Effector CD8-positive, alpha-beta T cell (primary cell): ENCODE results near the gene TMEM18.
"Not testable (repeated sequence)": the region's sequence is repeated elsewhere in the genome, so short reads cannot be mapped to it uniquely, and the experiment has no call there.

Experiments used
- DNase-seq: peaks from one replicate; lab custom pipeline; 2025; lab: John Stamatoyannopoulos, UW

TMEM18 gene

DNA sequence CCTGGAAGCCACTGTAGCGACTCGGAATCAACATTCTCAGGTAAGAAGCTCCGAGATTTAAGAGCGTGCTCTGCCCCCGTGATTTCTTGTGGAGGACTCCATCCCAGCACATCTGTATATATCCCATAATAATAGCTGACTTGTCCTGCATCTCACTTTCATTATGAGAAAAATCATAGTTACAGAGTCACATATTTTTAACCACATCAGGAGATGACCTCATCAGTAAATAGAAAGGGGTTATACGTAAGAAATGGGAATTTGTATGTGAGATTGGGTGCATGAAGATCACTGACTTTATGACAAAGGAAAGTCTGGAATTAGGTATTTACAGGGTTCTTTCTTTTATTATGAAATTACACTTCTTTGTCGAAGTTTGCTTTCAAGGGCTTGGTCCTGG is 16.4 kb upstream of the TMEM18 start:
- DNase-seq = no peak

DNA sequence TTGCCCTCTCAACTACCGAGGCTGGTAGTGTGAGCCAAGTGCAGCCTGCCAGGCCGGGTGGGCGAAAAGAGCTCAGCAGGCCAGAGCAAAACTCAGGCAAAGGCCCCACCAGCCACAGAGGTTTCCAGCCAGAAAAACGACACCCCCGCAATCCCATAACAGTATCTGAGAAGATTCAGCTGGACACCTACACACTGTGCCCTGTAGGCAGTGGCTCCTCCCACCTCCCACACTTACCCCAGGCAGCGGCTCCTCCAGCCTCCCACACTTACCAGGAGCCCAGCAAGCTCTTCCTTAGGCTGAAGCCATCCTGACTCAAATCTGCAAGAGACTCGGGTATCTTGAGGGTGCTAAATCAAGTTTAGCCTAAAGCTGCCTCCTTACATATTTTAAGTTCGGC is 15.6 kb upstream of the TMEM18 start:
- DNase-seq = no peak

DNA sequence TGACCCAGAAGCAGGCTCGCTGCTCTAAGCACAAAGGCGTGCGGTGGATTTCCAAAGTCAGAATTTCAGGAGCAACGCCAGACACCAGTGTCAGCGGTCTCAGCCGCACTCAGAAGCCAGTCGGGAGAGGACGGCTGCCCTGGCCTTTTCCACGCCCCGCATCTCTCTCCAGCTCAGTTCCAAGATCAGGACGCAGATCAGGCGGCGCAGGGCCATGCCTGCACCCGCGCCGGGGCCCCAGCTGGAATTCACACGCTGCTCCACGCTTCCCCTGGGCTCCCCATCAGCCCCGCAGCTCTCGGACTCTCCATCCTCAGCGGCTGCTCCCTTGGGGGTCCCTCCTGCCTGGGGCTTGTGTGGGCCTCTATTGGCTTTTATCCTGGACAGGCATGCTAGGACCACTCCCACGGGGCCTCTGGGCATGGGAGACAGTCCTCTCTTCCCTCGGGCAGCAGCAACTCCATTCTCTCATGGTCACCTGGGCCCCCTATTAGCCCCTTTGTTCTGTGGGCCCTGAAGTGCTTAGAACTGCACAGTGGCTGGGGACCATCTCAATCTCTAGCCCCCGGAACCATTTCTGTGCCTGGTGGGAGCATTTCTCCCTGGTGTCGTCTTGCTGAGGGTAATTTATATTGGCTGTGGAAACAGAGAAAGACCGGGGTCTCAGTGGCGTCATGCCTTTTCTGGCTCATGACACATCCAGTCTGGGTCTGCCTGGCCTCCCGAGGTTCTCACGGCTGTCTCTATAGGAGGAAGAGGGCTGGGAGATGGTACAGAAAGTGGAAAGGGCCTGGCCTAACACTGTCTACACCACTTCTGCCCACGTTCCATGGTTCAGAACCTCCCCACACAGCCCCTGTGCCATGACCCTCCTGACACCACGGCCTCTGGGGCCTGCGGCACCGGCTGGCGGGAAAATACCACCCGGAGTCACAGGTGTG is 14.9 kb upstream of the TMEM18 start:
- DNase-seq = no peak

DNA sequence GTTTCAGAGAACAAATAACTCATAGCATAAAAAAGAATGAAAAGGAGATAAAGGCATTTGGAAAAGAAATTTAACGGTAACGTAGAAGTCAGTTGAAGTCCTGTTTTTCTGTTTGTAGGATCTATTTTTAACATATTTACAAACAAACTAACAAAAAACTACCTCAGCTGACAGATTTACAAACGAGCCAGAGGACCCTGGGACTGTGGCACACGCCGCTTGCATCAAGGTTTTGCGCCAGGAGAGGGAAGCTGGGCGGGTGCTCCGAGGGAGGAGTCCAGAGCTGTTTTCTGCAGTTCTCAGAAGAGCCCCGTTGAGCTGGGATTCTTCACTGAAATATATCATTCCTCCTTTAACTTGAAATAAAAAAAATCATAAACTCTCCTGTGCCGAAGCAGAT is 13.6 kb upstream of the TMEM18 start:
- DNase-seq = no peak

GRCh38 chr2:689877-690510 is 12.8 kb upstream of the TMEM18 start:
- no peak for DNase-seq

DNA sequence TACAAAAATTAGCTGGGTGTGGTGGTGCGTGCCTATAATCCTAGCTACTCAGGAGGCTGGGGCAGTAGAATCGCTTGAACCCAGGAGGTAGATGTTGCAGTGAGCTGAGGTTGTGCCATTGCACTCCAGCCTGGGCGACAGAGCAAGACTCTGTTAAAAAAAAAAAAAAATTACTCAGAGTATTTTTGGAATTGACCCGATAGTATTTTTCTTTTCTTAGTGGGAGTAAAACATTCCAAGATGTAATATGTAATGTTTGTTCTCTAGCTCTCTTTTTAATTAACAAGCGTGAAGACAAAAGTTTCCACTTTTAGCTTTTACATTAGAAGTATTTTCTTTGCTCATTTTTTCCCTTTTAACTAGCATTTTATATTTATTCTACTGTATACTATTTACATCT is 12.0 kb upstream of the TMEM18 start:
- DNase-seq = no peak

DNA sequence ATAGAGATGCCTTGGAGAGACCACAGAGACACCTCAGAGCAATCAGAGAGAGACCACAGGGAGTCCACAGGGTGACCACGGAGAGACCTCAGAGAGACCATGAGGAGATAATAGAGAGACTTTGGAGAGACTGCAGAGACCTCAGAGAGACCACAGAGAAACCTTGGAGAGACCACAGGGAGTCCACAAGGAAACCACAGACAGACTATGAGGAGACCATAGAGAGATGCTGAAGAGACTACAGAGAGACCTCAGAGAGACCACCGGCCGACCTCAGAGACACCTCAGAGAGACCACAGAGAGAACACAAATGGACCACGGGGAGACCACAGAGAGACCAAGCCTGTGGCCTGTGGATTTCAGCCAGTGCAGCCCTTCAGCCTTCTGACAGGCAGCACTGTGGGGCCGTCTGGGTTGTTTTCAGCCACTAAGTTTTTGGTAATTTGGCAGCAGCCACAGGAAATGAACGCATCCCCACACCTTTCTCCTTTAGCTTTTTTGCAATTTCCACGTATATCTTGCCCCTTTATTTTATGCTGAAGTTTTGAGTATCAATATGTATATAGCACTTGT is 11.4 kb upstream of the TMEM18 start:
- no peak for DNase-seq

DNA sequence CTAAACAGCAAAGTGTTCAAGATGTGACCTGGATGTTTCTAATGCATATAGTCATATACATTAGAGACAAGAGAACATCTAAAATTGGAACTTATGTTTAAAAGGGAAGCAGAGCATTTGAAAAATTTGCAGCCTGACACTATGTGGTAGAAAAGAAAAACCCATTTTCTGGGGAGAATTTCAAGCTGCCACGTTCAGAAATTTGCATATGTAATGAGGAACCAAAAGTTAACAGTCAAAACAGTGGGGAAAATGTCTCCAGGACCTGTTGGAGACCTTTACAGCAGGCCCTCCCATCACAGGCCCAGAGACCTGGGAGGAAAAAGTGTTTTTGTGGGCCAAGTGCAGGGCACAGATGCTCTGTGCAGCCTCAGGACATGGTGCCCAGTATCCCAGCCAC is 8.2 kb upstream of the TMEM18 start:
- no peak for DNase-seq

DNA sequence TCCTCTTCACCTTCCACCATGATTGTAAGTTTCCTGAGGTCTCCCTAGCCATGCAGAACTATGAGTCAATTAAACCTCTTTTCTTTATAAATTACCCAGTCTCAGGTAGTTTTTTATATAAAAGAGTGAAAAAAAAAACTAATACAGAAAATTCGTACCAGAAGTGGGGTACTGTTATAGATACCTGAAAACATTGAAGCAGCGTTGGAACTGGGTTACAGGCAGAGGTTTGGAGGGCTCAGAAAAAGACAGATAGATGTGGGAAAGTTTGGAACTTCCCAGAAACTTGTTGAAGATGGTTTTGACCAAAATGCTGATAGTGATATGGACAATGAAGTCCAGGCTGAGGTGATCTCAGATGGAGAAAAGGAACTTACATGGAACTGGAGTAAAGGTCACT is 7.7 kb upstream of the TMEM18 start:
- not testable (repeated sequence) for DNase-seq

DNA sequence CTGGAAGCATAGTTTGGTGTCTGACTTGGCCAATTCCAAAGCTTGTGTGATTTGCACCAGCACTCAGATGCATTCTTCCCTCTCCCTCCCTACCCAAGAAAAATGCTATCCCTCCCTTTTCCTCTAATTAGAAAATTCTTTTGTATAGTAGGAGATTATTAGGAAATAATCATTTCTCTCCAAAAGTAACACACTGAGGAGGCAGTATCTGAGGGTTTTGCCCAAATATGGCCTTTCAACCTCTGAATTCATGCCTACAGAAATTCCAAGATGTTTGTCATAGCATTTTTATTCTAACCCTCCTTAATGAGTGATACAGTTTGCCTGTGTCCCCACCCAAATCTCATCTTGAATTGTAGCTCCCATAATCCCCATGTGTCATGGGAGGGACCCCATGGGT is 5.0 kb upstream of the TMEM18 start:
- no peak for DNase-seq

DNA sequence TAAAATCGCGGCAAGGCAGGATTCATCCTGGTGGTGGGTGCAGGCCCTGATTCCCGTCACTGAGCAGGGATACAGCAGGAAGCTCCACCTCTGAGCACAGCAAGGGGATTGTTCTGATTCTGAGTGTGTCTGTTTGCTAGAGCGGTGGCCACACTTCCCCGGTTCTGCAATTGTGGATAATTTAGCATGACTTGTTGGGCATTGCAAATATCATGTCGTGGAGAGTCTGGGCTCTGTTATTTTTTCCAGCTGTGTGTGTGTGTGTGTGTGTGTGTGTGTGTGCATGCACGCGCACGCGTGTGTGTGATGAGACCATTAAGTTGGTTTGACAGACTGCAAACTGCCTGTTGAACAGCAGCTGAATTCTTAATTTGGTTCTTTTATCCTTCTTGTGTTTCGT is 4.1 kb upstream of the TMEM18 start:
- DNase-seq = no peak

DNA sequence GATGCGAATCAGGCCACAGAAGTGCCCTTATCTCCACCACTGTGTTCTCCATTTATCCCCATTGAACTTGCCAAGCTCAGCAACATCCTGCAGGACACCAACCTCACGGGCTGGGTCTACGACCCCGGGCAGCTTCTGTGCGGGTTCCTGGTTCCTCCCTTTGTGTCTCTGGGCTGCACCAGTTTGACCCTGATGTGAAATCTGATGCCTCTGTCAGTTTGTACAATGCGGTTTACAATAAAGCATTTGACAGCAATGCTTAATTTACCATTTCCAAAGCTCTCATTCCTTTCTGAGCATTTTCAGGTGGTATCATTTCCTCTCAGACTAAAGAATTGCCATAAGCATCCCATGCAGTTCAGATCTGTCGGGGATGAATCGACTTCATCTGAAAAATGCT is 3.3 kb upstream of the TMEM18 start:
- DNase-seq = no peak

GRCh38 chr2:678964-679363 is 1.8 kb upstream of the TMEM18 start:
- no peak for DNase-seq

DNA sequence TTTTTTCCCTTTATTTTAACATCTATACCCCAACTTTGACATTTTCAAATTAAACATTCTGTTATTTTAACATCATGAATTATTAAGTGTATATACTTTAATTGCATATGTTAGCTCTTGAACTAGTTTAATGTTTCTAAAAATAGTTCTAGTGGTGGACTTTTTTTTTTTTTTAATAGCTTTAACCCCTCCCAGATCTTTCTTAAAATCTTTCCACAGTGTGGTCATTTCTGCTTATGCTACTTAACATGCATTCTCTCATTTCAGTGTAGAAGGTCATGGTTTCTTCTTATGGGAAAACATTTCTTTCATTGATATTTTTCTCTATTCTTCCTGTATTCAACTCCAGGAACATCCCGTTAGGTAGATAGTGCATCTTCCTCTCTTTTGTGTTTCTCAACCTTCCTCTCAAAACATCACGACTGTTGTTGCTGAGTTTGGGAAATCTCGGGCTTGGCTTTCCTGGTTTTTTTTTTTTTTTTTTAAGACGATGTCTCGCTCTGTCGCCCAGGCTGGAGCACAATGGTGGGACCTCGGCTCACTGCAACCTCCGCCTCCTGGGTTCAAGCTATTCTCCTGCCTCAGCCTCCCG is 849 bp upstream of the TMEM18 start:
- DNase-seq = no peak

GRCh38 chr2:676647-677055 is 555 bp downstream of the TMEM18 start:
- peak; percentile 95 for DNase-seq

DNA sequence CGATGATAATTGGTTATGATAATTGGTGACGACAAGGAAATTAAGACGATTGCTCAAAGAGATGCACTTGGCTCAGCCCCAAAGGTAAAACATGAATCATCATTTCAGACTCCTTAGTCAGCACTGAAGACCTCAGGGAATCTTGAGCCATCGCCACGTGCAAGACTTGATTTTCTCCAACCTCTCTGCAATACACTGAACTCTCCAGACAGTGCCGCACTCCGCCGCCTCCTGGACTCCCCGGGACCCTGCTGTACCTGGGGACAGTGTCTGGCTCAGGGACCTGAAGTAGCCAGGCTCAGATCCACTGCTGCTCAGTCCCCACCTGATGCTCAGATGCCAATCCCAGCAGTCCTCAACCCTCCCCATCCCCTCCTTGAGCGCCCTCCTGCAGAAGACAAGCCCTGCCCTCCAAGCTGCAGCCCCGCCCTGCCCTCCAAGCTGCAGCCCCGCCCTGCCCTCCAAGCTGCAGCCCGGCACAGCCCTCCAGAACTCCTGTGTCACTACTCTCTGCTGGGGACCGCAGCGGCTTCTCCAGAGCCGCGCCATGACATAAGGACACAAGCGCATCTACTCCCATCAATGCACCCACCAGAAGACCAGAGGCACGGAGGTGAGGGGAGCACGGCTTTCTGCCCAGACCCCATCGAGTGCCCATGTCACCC is 1.1 kb downstream of the TMEM18 start:
- no peak for DNase-seq

GRCh38 chr2:675460-675859 is 1.7 kb downstream of the TMEM18 start:
- no peak for DNase-seq

GRCh38 chr2:675051-675450 is 2.2 kb downstream of the TMEM18 start:
- DNase-seq = no peak

- no peak for DNase-seq
Observed at GRCh38 chr2:674321-674985, 2.8 kb downstream of the TMEM18 start.

DNA sequence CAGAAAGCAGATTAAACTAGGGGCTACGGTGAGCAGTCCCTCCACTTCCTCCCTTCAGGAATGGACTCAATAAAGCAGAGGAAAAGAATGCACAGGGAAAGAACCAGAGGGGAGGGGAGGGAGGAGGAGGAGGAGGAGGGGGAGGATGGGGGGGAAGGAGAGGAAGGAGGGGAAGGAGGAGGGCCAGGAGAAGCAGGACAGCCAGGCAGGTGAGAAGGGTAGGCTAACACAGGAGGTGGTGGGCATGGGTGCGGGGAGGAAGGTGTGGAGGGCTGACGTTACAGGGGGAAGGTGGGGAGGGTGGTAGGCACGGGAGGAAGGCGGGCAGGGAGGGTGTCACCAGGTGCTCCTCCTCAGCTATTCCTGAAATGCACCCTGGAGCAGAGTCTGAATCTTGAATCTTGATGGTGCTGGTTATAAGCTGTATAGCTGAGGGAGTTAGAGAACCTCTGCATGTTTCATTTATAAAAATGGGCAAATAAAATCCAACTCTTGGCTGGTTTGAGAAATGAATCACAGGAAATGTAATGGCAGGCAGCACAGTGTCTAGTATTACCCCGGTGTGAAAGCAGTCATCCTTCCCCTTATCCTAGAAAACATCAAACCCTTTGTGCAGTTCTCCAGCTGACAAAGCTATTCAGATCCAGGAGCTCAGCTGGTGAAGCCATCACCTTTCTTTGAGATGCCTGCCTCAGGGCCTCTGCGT is 3.4 kb downstream of the TMEM18 start:
- DNase-seq = no peak

DNA sequence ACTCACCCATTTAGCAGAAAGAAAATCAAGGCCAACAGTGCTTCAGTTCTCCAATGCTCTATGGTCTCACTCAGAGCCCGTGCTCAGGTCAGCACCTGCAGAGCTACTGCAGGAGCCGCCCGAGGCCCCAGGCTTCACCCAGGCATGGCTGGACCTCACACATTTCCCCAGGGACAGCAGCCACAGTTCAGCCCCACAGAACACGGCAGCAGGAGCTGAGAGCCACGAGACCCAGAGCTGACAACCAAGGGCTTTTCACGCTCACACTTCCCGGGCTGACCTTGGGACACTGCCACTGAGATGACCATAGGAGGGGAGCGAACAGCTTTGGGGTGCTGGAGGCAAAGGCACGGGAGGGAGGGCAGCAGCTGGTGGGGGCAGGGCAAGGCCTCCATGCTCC is 4.2 kb downstream of the TMEM18 start:
- no peak for DNase-seq
